CD1c-positive myeloid dendritic cell (primary cell): Measurements from ENCODE around the gene GREB1.

Experiments
- DNase-seq: peaks from one replicate; pipeline ENCODE4 v3.0.0-alpha.2; 2016; ENCODE audit errors: extremely low spot score

GREB1 gene

GRCh38 chr2:11540148-11540995 is 6.5 kb downstream of the GREB1 start:
- no peak for DNase-seq

- DNase-seq, result no peak
These were observed 7.3 kb downstream of the GREB1 start for GRCh38 chr2:11540996-11541692.

- DNase-seq, result no peak
These were observed 7.9 kb downstream of the GREB1 start for GRCh38 chr2:11541693-11542274.

- DNase-seq, result no peak
These were observed 8.5 kb downstream of the GREB1 start for GRCh38 chr2:11542275-11542819.

GRCh38 chr2:11543337-11544216 is 9.7 kb downstream of the GREB1 start:
- no peak for DNase-seq

- no peak for DNase-seq
These were observed 12.2 kb downstream of the GREB1 start for GRCh38 chr2:11546072-11546471.

- no peak for DNase-seq
These were observed 14.2 kb downstream of the GREB1 start for GRCh38 chr2:11547912-11548497.

- DNase-seq, result no peak
These were observed 16.5 kb downstream of the GREB1 start for GRCh38 chr2:11550302-11550701.

- no peak for DNase-seq
These were observed 17.2 kb downstream of the GREB1 start for GRCh38 chr2:11550901-11551568.

GRCh38 chr2:11551569-11552259 is 17.9 kb downstream of the GREB1 start:
- no peak for DNase-seq

GRCh38 chr2:11552260-11552638 is 18.4 kb downstream of the GREB1 start:
- no peak for DNase-seq

- peak; percentile 31 for DNase-seq
These were observed 20.0 kb downstream of the GREB1 start for GRCh38 chr2:11553661-11554398.

GRCh38 chr2:11554399-11554716 is 20.5 kb downstream of the GREB1 start:
- no peak for DNase-seq

GRCh38 chr2:11556101-11556806 is 22.4 kb downstream of the GREB1 start:
- DNase-seq, result no peak

GRCh38 chr2:11558214-11558886 is 24.5 kb downstream of the GREB1 start:
- DNase-seq, result no peak

- DNase-seq, result no peak
These were observed 25.4 kb downstream of the GREB1 start for GRCh38 chr2:11559066-11559785.

- DNase-seq, result no peak
These were observed 25.9 kb downstream of the GREB1 start for GRCh38 chr2:11559786-11560155.

GRCh38 chr2:11560806-11561205 is 27.0 kb downstream of the GREB1 start:
- no peak for DNase-seq
